KMS-11 (cell line): ENCODE data around the gene ARFGEF3.

ENCODE experiments used
- H2AFZ ChIP-seq: fragments of 200-600 bp; sonication (generic); 2 replicates; pipeline ENCODE4 v1.6.1; 2016; ENCODE audit warnings: antibody characterized with exemption, mixed run types, low read depth
- H3K27ac ChIP-seq: fragments of 200-600 bp; sonication (generic); 2 replicates; pipeline ENCODE4 v1.6.1; 2016; ENCODE audit warnings: mild to moderate bottlenecking, mixed run types
- H3K27me3 ChIP-seq: fragments of 200-600 bp; sonication (generic); 2 replicates; pipeline ENCODE4 v1.6.1; 2017; ENCODE audit warnings: mild to moderate bottlenecking, low read depth, mixed run types, moderate library complexity; ENCODE audit not compliant: insufficient read depth
- H3K36me3 ChIP-seq: fragments of 200-600 bp; sonication (generic); 2 replicates; pipeline ENCODE4 v1.6.1; 2017; ENCODE audit warnings: mild to moderate bottlenecking, mixed run types; ENCODE audit not compliant: insufficient read depth
- H3K4me1 ChIP-seq: fragments of 200-600 bp; sonication (generic); 2 replicates; pipeline ENCODE4 v1.6.1; 2016; ENCODE audit warnings: mild to moderate bottlenecking, low read depth, mixed run types; ENCODE audit not compliant: poor library complexity, severe bottlenecking
- H3K4me2 ChIP-seq: fragments of 200-600 bp; sonication (generic); 2 replicates; pipeline ENCODE4 v1.7.0; 2016; ENCODE audit warnings: mild to moderate bottlenecking, mixed run types
- H3K4me3 ChIP-seq: fragments of 200-600 bp; sonication (generic); IDR thresholded peaks from 2 replicates; pipeline ENCODE4 v1.6.1; 2017; ENCODE audit warnings: low read depth, low read length, mixed read lengths; ENCODE audit not compliant: insufficient read depth
- H3K79me2 ChIP-seq: fragments of 200-600 bp; sonication (generic); 2 replicates; pipeline ENCODE4 v1.6.1; 2016; ENCODE audit warnings: low read depth, mixed run types; ENCODE audit not compliant: insufficient read depth
- H3K9ac ChIP-seq: fragments of 200-600 bp; sonication (generic); 2 replicates; pipeline ENCODE4 v1.6.1; 2016; ENCODE audit warnings: mild to moderate bottlenecking, mixed run types
- H4K20me1 ChIP-seq: fragments of 200-600 bp; sonication (generic); 2 replicates; pipeline ENCODE4 v1.6.1; 2016; ENCODE audit warnings: mild to moderate bottlenecking, mixed run types; ENCODE audit not compliant: insufficient read depth
- CTCF ChIP-seq: fragments of 200-600 bp; sonication (generic); conservative IDR thresholded peaks from 2 replicates; pipeline ENCODE4 v1.6.1; 2017; ENCODE audit warnings: low read depth, mild to moderate bottlenecking, antibody characterized with exemption, low read length, moderate library complexity, mixed read lengths

ARFGEF3 gene

GRCh38 chr6:138261116-138261780, 99.5 kb downstream of the ARFGEF3 start:
- Histone ChIP-seq H3K4me1 (no peaks in the 10 kb centered on the region), H3K27ac (no peak overlapping the region), H3K27me3 (no peaks in the 10 kb centered on the region), H3K4me3 (no peak overlapping the region), H3K79me2 (no peaks in the 10 kb centered on the region), H3K4me2 (no peak overlapping the region), H3K36me3 (no peaks in the 10 kb centered on the region), H3K9ac (no peak overlapping the region), H4K20me1 (no peaks in the 10 kb centered on the region), H2AFZ (no peak overlapping the region)
- TF ChIP-seq CTCF, result no peak

- no peak for TF ChIP-seq CTCF
- Histone ChIP-seq H3K4me3 (no peak overlapping the region), H3K79me2 (no peaks in the 10 kb centered on the region), H3K9ac (no peak overlapping the region), H3K4me2 (no peak overlapping the region), H3K36me3 (no peaks in the 10 kb centered on the region), H2AFZ (no peak overlapping the region), H4K20me1 (no peaks in the 10 kb centered on the region), H3K27ac (no peak overlapping the region), H3K4me1 (no peaks in the 10 kb centered on the region), H3K27me3 (no peaks in the 10 kb centered on the region)
Measured at GRCh38 chr6:138263963-138264362, 102.2 kb downstream of the ARFGEF3 start.

- H2AFZ ChIP-seq, result no peak overlapping the region
- no peak overlapping the region for H3K4me3 ChIP-seq
- no peaks in the 10 kb centered on the region for H3K79me2 ChIP-seq
- H4K20me1 ChIP-seq, result no peaks in the 10 kb centered on the region
- TF ChIP-seq CTCF, result no peak
- no peaks in the 10 kb centered on the region for H3K36me3 ChIP-seq
- H3K4me1 ChIP-seq, result no peaks in the 10 kb centered on the region
- H3K27ac ChIP-seq, result no peak overlapping the region
- no peaks in the 10 kb centered on the region for H3K27me3 ChIP-seq
- no peak overlapping the region for H3K4me2 ChIP-seq
- no peak overlapping the region for H3K9ac ChIP-seq
Measured at GRCh38 chr6:138264372-138264880, 102.7 kb downstream of the ARFGEF3 start.

GRCh38 chr6:138266095-138266494, 104.4 kb downstream of the ARFGEF3 start:
- H4K20me1 ChIP-seq, result no peaks in the 10 kb centered on the region
- no peak overlapping the region for H3K4me3 ChIP-seq
- no peaks in the 10 kb centered on the region for H3K27me3 ChIP-seq
- no peak overlapping the region for H2AFZ ChIP-seq
- TF ChIP-seq CTCF, result no peak
- H3K27ac ChIP-seq, result no peak overlapping the region
- H3K9ac ChIP-seq, result no peak overlapping the region
- H3K36me3 ChIP-seq, result no peaks in the 10 kb centered on the region
- H3K4me1 ChIP-seq, result no peaks in the 10 kb centered on the region
- no peak overlapping the region for H3K4me2 ChIP-seq
- no peaks in the 10 kb centered on the region for H3K79me2 ChIP-seq
